GM12801 (cell line): ENCODE results near the gene TBCD.

Source experiments
- CTCF ChIP-seq: IDR thresholded peaks from one replicate; pipeline ENCODE4 v1.5.1; 2011; ENCODE audit warnings: control low read depth; ENCODE audit not compliant: insufficient read length; ENCODE audit errors: extremely low read depth

Gene TBCD

GRCh38 chr17:82926081-82926480 lies 174.2 kb downstream of the TBCD start:
- no peak for TF ChIP-seq CTCF

- no peak for TF ChIP-seq CTCF
Observed at GRCh38 chr17:82926716-82927115, 174.9 kb downstream of the TBCD start.

- no peak for TF ChIP-seq CTCF
Observed at GRCh38 chr17:82927311-82927660, 175.4 kb downstream of the TBCD start.

- TF ChIP-seq CTCF: no peak
Observed at GRCh38 chr17:82927661-82928601, 176.1 kb downstream of the TBCD start.

GRCh38 chr17:82929011-82929622 lies 177.3 kb downstream of the TBCD start:
- no peak for TF ChIP-seq CTCF

- no peak for TF ChIP-seq CTCF
Observed at GRCh38 chr17:82929676-82930042, 177.8 kb downstream of the TBCD start.

GRCh38 chr17:82930043-82930923 lies 178.4 kb downstream of the TBCD start:
- TF ChIP-seq CTCF: no peak
